Muscle layer of colon (tissue), 2 donors: ENCODE results near the gene CFTR.
"Not testable (repeated sequence)": the region's sequence is repeated elsewhere in the genome, so short reads cannot be mapped to it uniquely, and the experiment has no call there.

Experiments
- H3K27ac ChIP-seq: one replicate; pipeline ENCODE4 v1.7.0; 2013; ENCODE audit warnings: low read depth, mild to moderate bottlenecking, low read length, moderate library complexity
- H3K27me3 ChIP-seq, 2 donors: one replicate each; pipeline ENCODE4 v1.7.0; 2013; ENCODE audit warnings: low read length in 2 of 2, mild to moderate bottlenecking in 2 of 2; ENCODE audit not compliant: insufficient read depth in 2 of 2, control insufficient read depth in 1 of 2
- H3K36me3 ChIP-seq: one replicate; pipeline ENCODE4 v1.7.0; 2013; ENCODE audit warnings: mild to moderate bottlenecking, low read length; ENCODE audit not compliant: insufficient read depth
- H3K4me1 ChIP-seq: one replicate; pipeline ENCODE4 v1.7.0; 2013; ENCODE audit warnings: mild to moderate bottlenecking, low read length; ENCODE audit not compliant: insufficient read depth
- H3K4me3 ChIP-seq, 2 donors: one replicate each; pipeline ENCODE4 v1.7.0; 2013; ENCODE audit warnings: low read length in 2 of 2, low read depth in 1 of 2, mild to moderate bottlenecking in 1 of 2, moderate library complexity in 1 of 2
- H3K9ac ChIP-seq: one replicate; pipeline ENCODE4 v1.7.0; 2013; ENCODE audit warnings: low read length
- H3K9me3 ChIP-seq: one replicate; pipeline ENCODE4 v1.7.0; 2013; ENCODE audit warnings: mild to moderate bottlenecking, low read length
- donor health status: abdominal sarcoma.
- donor health status: Adenocarcinoma of cecum.

CFTR gene

DNA sequence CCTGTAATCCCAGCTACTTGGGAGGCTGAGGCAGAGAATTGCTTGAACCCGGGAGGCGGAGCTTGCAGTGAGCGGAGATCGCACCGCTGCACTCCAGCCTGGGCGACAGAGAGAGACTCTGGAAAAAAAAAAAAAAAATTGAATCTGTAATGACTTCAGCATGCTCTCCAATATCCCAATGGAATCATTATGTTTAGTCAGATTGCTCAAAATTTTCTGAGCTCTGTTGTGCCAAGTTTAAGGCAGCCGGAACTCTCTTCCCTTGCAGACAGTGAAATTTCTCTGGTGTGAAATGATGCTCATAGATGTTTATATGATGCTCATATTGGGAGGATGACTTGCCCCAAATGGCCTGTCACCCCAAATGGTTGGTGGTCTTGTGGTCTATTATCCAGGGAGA is 212.5 kb downstream of the CFTR start:
- Histone ChIP-seq H3K9ac (no peak overlapping the region), H3K4me3 (no peak overlapping the region), H3K36me3 (no peaks in the 10 kb centered on the region), H3K9me3 (no peaks in the 10 kb centered on the region), H3K27ac (no peak overlapping the region), H3K4me1 (no peaks in the 10 kb centered on the region), H3K27me3 (no peaks in the 10 kb centered on the region)

DNA sequence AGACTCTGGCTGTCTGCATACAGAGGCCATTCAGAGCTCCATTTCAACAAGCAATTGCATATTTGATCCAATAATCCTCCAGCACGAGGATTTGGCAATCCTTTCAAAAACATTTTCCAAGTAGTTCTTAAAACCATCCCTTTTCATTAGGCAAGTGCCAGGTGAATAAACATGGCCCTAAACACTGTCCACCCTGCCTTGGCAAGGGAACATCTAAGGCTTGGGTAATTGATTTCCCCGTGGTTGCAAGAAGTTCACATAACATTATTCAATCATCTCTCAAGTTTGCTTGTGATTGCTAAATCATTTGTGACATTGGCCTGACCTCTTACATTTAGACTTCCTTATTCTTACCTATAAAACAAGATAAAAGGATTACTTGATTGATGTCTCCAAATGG is 218.2 kb downstream of the CFTR start:
- Histone ChIP-seq H3K9ac (no peak overlapping the region), H3K36me3 (no peaks in the 10 kb centered on the region), H3K9me3 (no peaks in the 10 kb centered on the region), H3K4me3 (no peak overlapping the region), H3K4me1 (no peaks in the 10 kb centered on the region), H3K27ac (no peak overlapping the region), H3K27me3 (no peaks in the 10 kb centered on the region)

DNA sequence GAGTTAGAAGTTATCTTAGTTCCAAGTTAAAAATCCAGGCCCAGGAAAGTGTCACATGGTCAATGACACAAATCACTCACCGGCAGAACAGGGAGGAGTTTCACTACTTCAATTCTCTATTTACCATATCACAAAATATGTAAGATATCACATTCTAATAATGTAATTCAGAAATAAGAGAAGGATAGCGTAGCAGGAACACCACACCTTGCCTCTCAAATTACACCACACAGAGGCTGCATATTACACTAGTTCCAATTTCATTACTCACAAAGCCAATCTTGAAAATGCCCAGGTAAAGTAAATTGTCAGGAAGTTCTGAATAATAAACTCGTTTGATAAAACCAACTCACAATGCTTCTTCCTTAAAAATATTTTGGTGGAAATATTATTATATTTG is 224.2 kb downstream of the CFTR start:
- H3K27me3 ChIP-seq: no peaks in the 10 kb centered on the region
- no peaks in the 10 kb centered on the region for H3K4me1 ChIP-seq
- no peaks in the 10 kb centered on the region for H3K9me3 ChIP-seq
- no peaks in the 10 kb centered on the region for H3K36me3 ChIP-seq
- H3K9ac ChIP-seq: no peak overlapping the region
- H3K4me3 ChIP-seq: no peak overlapping the region
- no peak overlapping the region for H3K27ac ChIP-seq

DNA sequence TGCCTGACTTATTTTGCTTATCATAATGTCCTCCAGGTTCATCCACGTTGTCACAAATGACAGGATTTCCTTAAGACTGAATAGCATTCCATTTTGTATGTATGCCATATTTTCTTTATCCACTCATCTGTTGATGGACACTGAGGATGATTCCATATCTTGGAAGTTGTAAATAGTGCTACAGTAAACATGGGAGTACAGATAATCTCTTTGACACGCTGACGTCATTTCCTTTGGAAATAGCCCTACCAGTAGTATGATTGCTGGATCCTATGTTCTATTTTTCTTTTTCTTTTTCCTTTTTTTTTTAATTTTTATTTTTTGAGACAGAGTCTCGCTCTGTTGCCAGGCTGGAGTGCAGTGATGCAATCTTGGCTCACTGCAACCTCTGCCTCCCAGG is 225.8 kb downstream of the CFTR start:
- H3K9ac ChIP-seq: no peak overlapping the region
- no peaks in the 10 kb centered on the region for H3K9me3 ChIP-seq
- no peaks in the 10 kb centered on the region for H3K4me1 ChIP-seq
- H3K27me3 ChIP-seq: no peaks in the 10 kb centered on the region
- no peak overlapping the region for H3K4me3 ChIP-seq
- no peaks in the 10 kb centered on the region for H3K36me3 ChIP-seq
- no peak overlapping the region for H3K27ac ChIP-seq

DNA sequence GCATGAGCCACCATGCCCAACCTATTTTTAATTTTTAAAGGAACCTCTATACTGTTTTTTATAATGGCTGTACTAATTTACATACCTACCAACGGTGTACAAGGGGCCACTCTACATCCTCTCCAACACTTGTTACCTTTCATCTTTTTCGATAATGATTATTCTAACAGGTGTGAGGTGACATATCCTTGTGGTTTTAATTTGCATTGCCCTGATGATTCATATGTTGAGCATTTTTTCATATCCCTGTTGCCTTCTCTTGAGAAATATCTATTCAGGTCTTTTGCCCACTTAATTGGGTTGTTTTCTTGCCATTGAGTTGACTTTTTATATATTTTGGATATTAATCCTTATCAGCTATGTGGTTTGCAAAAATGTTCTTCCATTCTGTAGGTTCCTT is 226.4 kb downstream of the CFTR start:
- H3K4me1 ChIP-seq: no peaks in the 10 kb centered on the region

DNA sequence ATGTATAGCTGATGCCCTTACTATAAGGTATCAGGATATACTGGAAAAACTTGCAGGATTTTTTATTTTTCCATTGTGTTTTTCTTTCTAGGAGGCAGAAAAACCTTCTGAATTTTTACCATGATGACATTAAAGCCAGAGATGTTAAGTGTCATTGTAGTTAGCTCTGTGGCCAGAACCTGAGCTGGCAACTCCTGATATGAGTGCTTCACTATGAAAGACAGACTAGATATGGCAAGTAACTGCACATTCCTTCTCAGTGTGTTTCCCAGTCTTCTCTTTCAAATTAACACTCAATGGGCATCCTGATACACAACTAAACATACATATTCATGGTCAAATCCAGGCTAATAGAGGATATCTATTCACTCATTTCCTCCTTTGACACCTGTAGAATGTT is 227.3 kb downstream of the CFTR start:
- Histone ChIP-seq H3K4me3 (no peak overlapping the region), H3K27me3 (no peaks in the 10 kb centered on the region), H3K36me3 (no peaks in the 10 kb centered on the region), H3K27ac (no peak overlapping the region), H3K9ac (no peak overlapping the region), H3K4me1 (no peaks in the 10 kb centered on the region), H3K9me3 (no peaks in the 10 kb centered on the region)

More for the DNA sequence above, 226.4 kb downstream of the CFTR start:
- Histone ChIP-seq H3K27ac (no peak overlapping the region), H3K9ac (no peak overlapping the region), H3K4me3 (no peak overlapping the region), H3K9me3 (no peaks in the 10 kb centered on the region), H3K36me3 (no peaks in the 10 kb centered on the region), H3K27me3 (no peaks in the 10 kb centered on the region)

DNA sequence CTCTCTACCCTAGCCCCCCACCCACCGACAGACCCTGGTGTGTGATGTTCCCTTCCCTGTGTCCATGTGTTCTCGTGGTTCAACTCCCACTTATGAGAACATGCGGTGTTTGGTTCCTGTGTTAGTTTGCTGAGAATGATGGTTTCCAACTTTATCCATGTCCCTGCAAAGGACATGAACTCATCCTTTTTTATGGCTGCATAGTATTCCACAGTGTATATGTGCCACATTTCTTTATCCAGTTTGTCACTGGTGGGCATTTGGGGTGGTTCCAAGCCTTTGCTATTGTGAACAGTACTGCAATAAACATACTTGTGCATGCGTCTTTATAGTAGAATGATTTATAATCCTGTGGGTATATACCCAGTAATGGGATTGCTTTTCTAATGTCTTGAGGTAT is 228.3 kb downstream of the CFTR start:
- H3K4me1 ChIP-seq, H3K27me3 ChIP-seq, H3K27ac ChIP-seq, H3K36me3 ChIP-seq, H3K9ac ChIP-seq, H3K9me3 ChIP-seq, H3K4me3 ChIP-seq: not testable (repeated sequence)

DNA sequence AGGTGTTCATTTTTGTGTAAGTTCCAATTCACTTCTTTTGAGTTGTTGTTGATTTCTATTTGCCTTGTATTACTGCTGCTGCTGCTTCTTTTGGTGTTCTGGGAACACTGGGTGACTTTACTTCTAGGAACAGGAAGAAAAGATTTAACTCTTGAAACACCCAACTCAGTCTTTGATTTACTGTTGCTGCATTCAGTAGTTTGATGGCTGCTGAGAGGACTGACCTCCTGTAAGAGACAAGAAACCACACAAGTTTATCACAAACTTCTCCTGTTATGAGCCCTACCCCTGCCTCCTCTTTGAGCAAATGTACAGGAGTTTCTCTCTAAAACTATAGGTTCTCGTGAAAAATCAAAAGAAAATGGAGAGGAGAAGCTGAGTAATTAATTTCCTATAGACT is 231.7 kb downstream of the CFTR start:
- Histone ChIP-seq H3K36me3 (no peaks in the 10 kb centered on the region), H3K9me3 (no peaks in the 10 kb centered on the region), H3K27ac (no peak overlapping the region), H3K4me1 (no peaks in the 10 kb centered on the region), H3K9ac (no peak overlapping the region), H3K27me3 (no peaks in the 10 kb centered on the region), H3K4me3 (no peak overlapping the region)

DNA sequence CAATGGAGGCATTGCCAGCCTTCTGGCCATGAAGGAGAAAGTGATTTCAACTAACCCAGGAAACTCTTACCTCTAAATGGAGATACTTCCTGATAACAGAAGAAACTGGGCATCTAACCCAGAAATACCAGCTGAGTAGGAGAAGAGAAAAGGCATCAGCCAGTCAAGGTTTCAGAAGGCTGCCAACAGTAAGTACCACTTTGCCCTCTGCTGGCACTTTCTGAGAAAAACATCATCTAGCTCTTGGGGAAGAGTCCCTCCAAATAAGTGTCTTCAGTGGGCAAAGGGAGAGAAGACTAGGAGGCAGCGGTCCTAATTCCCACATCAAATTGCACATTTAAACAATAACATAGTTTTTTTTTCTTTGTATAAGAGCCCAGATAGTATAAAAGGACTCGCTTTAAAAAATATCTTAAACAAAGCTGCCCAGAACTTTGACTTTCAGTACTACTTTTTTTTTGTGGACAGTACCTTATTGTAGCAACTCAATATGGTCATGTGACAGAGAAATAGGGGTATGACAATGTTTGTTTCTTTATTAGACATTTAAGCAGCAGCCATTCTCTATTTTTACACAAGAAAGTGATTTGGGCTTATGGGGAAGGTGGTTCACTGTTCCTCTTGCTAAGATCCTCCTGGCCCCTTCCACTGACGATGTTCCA is 236.1 kb downstream of the CFTR start:
- Histone ChIP-seq H3K27ac (no peak overlapping the region), H3K4me1 (no peaks in the 10 kb centered on the region), H3K9me3 (no peaks in the 10 kb centered on the region), H3K4me3 (no peak overlapping the region), H3K36me3 (no peaks in the 10 kb centered on the region), H3K27me3 (no peaks in the 10 kb centered on the region), H3K9ac (no peak overlapping the region)

DNA sequence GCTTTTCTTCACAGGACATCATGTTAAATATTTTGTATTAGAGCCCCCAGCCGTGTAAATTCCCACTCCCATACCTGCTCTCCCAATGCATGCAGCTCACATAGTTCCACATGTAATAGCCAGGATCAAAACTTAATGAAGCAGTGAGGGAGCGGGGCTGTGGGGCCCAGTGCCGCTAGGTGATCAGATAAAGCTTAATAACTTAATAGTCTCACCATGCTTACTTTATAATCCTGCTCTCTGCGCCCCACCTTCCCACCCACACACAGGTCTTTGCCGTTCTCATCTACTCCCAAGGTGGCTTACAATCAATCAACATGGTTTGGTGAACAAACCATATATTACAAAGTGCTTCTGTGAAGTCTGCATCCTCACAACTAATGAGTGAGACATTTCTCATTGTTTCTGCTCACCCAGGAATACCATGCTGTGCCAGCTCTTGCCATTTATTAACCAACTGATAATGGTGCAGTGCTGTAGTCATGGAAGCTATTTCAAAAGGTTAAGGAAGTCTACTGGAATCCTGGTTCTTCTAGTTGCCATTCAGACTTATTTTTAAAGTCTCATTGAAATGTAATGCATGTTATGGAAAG is 237.0 kb downstream of the CFTR start:
- Histone ChIP-seq H3K36me3 (no peaks in the 10 kb centered on the region), H3K9me3 (no peaks in the 10 kb centered on the region), H3K27ac (no peak overlapping the region), H3K27me3 (no peaks in the 10 kb centered on the region), H3K4me1 (no peaks in the 10 kb centered on the region), H3K4me3 (no peak overlapping the region), H3K9ac (no peak overlapping the region)

DNA sequence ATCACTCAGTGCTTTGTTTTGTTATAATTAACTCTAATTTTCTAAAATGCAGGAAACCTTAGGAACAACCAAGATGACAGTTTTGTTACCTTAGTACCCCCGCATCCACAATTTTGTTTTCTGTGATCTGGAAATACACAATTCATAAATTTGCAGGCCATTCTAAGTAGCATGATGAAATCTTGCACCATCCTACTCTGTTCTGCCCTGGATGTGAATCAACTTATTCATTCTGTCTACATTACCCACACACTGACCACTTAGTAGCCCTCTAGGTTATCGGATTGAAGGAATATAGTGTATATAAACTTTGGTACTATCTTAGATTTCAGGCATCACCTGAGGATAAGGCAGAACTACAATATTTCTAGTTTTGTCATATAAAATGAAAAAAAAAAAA is 237.5 kb downstream of the CFTR start:
- no peak overlapping the region for H3K9ac ChIP-seq
- no peaks in the 10 kb centered on the region for H3K4me1 ChIP-seq
- H3K36me3 ChIP-seq: no peaks in the 10 kb centered on the region
- H3K27ac ChIP-seq: no peak overlapping the region
- no peaks in the 10 kb centered on the region for H3K27me3 ChIP-seq
- no peak overlapping the region for H3K4me3 ChIP-seq
- H3K9me3 ChIP-seq: no peaks in the 10 kb centered on the region
